Panc1 (cell line): ENCODE data around the gene GDF15. TPM values are rescaled to one million over a fixed set of nuclear protein-coding genes. Genes with fewer than 3 reads are reported as not detected.

Source experiments
- ATAC-seq: fragments of 200-7000 bp; cut with Tn5 transposase; 2 replicates; pipeline ENCODE4 v1.9.1; 2020; ENCODE audit warnings: mild to moderate bottlenecking, moderate library complexity
- BruUV-seq: library from RNA; stranded (reverse); fragments of 400-500 nt; replicated peaks from 2 replicates; lab custom pipeline; 2021; lab: Mats Ljungman, UMichigan
- CTCF ChIA-PET: fragments of 300-600 bp; sonication (Branson Sonifier 250); formaldehyde crosslinking; loops from one replicate; lab custom pipeline; 2022; ENCODE audit warnings: antibody characterized with exemption; lab: Charles Lee
- POLR2A ChIA-PET: fragments of 300-600 bp; sonication (Branson Sonifier 250); formaldehyde crosslinking; loops from one replicate; lab custom pipeline; 2022; ENCODE audit warnings: antibody characterized with exemption; lab: Charles Lee
- DNase-seq: peaks from one replicate; pipeline ENCODE4 v3.0.0-alpha.2; 2010; ENCODE audit warnings: low read depth, low spot score
- H3K27ac ChIP-seq: 2 replicates; pipeline ENCODE4 v1.5.1; 2011; ENCODE audit warnings: mild to moderate bottlenecking, low read length, inconsistent platforms
- H3K27me3 ChIP-seq: fragments of 200-500 bp; sonication (Bioruptor generic); 2 replicates; pipeline ENCODE4 v1.6.0; 2014; ENCODE audit warnings: low read length, inconsistent platforms; ENCODE audit not compliant: control insufficient read depth, insufficient read depth
- H3K36me3 ChIP-seq: fragments of 200-500 bp; sonication (Bioruptor generic); 2 replicates; pipeline ENCODE4 v1.5.1; 2014; ENCODE audit warnings: inconsistent platforms, mild to moderate bottlenecking, low read length, moderate library complexity; ENCODE audit not compliant: control insufficient read depth, insufficient read depth
- H3K4me1 ChIP-seq: 2 replicates; pipeline ENCODE4 v1.5.1; 2011; ENCODE audit warnings: inconsistent platforms, mild to moderate bottlenecking, low read length, moderate library complexity; ENCODE audit not compliant: control insufficient read depth, insufficient read depth
- H3K4me3 ChIP-seq, 2 experiments: 2 replicates each; pipeline ENCODE4 v1.5.1; 2011 to 2012; ENCODE audit warnings: low read depth in 2 of 2, low read length in 2 of 2, mild to moderate bottlenecking in 2 of 2, inconsistent platforms in 1 of 2, moderate library complexity in 1 of 2
- H3K9me3 ChIP-seq: fragments of 200-500 bp; sonication (Bioruptor generic); 2 replicates; pipeline ENCODE4 v1.5.1; 2014; ENCODE audit warnings: low read depth, mild to moderate bottlenecking, inconsistent platforms, low read length, moderate library complexity; ENCODE audit not compliant: control insufficient read depth, insufficient read depth
- CTCF ChIP-seq: fragments of 450-650 bp; IDR thresholded peaks from 2 replicates; pipeline ENCODE4 v1.5.1; 2017; ENCODE audit warnings: mild to moderate bottlenecking
- POLR2AphosphoS5 ChIP-seq: IDR thresholded peaks from 2 replicates; pipeline ENCODE4 v1.6.1; 2012; ENCODE audit warnings: mild to moderate bottlenecking, low read depth, low read length, moderate library complexity
- REST ChIP-seq, 2 experiments: IDR thresholded peaks; 2 replicates each; pipeline ENCODE4 v1.6.1; 2011 to 2012; ENCODE audit warnings: low read depth in 2 of 2, control low read depth in 1 of 2, low read length in 1 of 2, mild to moderate bottlenecking in 1 of 2, moderate library complexity in 1 of 2; ENCODE audit not compliant: insufficient read depth in 1 of 2
- SIN3A ChIP-seq: IDR thresholded peaks from 2 replicates; pipeline ENCODE4 v1.6.1; 2012; ENCODE audit warnings: low read depth, mild to moderate bottlenecking, low read length, moderate library complexity, borderline replicate concordance; ENCODE audit not compliant: insufficient read depth
- TCF7L2 ChIP-seq: IDR thresholded peaks from 2 replicates; pipeline ENCODE4 v1.6.1; 2011; ENCODE audit warnings: mild to moderate bottlenecking, low read depth, low read length, inconsistent platforms
- in situ Hi-C: cut with HindIII; loops from 2 replicates; pipeline ENCODE4 v1.10.0; 2016; ENCODE audit warnings: low sequenced_read_pairs, low pct_unique_long_range_greater_than_20kb
- intact Hi-C: fragments of 100-400 bp; cut with micrococcal nuclease; formaldehyde crosslinking; loops from one replicate; pipeline ENCODE4 v1.10.0; 2022; ENCODE audit not compliant: unreplicated experiment
- total RNA-seq: library from RNA; stranded (reverse); gene quantifications from one replicate; pipeline ENCODE4 v1.2.1, GENCODE V29; 2021; ENCODE audit not compliant: unreplicated experiment

GDF15 gene
- total RNA-seq, 1 experiment from 2014 or later = 335 TPM

DNA sequence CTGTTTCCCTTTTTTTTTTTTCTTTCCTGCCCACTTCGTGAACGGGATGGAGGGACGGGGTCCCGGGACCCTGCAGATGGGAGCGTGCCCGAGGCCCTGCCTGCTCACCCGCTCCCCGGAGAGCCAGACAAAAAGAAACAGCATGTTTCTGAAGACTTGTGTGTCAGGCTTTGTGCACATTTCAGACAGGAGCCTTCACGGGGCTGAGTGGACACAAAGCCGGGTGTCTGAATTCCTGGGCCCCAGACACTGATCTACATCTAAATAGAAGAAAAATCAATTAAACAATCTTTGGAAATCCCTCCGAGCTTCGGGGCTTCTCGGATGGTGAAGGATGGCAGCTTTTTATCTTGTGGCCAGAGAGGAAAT is 41.4 kb upstream of the GDF15 start:
- POLR2A ChIA-PET = no interaction called here
- H3K4me1 ChIP-seq = peaks cover 9% of the 10 kb centered on the region; the same call in 1 of the 2 replicates
- no peaks in the 10 kb centered on the region for H3K27me3 ChIP-seq
- no peaks in the 10 kb centered on the region for H3K9me3 ChIP-seq
- CTCF ChIA-PET = no interaction called here
- intact Hi-C loops (no loop called here), in situ Hi-C loops (no loop called here)
- BruUV-seq = no TSS peak
- H3K27ac ChIP-seq = no peak overlapping the region
- TF ChIP-seq POLR2AphosphoS5 (no peak), SIN3A (no peak), REST (IDR thresholded peaks at IDR 0.05; ENCODE audit: insufficient read depth in 1 of 2, low read depth in 2 of 2, low read length in 1 of 2) (no peak), CTCF (no peak), TCF7L2 (no peak)
- H3K36me3 ChIP-seq = no peaks in the 10 kb centered on the region; the same call in 1 of the 2 replicates
- DNase-seq (no peak), ATAC-seq (no peak)
- no peak overlapping the region for H3K4me3 ChIP-seq

- in situ Hi-C loops = no loop called here
- Histone ChIP-seq H3K27ac (no peak overlapping the region), H3K4me1 (peaks cover 5% of the 10 kb centered on the region; the same call in 1 of the 2 replicates), H3K27me3 (no peaks in the 10 kb centered on the region), H3K36me3 (no peaks in the 10 kb centered on the region; the same call in 1 of the 2 replicates), H3K9me3 (no peaks in the 10 kb centered on the region), H3K4me3 (no peak overlapping the region)
- DNase-seq = no peak
- CTCF ChIA-PET = interaction anchor here (0.7 kb wide), 1 partner anchor 36 kb away, joined by 7 read pairs; no protein-coding TSS in a partner anchor
- BruUV-seq = no TSS peak
- POLR2A ChIA-PET = no interaction called here
- no peak for ATAC-seq
- TF ChIP-seq POLR2AphosphoS5 (no peak), REST (IDR thresholded peaks at IDR 0.05; ENCODE audit: insufficient read depth in 1 of 2, low read depth in 2 of 2, low read length in 1 of 2) (no peak), CTCF (no peak), TCF7L2 (no peak), SIN3A (no peak)
- intact Hi-C loops = no loop called here
Measured at GRCh38 chr19:18345296-18345695, 40.7 kb upstream of the GDF15 start.
